Erythroblast (primary cell): ENCODE measurements around the gene HOXD8.

Source experiments
- GATA1 ChIP-seq: IDR thresholded peaks from 2 replicates; pipeline ENCODE4 v1.6.1; 2011; ENCODE audit warnings: low read depth, mild to moderate bottlenecking, control low read depth, low read length, moderate library complexity
- POLR2A ChIP-seq: IDR thresholded peaks from 2 replicates; pipeline ENCODE4 v1.6.1; 2011; ENCODE audit warnings: mild to moderate bottlenecking, low read length

- TF ChIP-seq POLR2A (no peak), GATA1 (no peak)
Observed at GRCh38 chr2:176107731-176108181, 21.7 kb upstream of the HOXD8 start.
